A673 (cell line): Measurements from ENCODE around the gene KCNJ14. TPM values are rescaled to one million over a fixed set of nuclear protein-coding genes. Genes with fewer than 3 reads are reported as not detected.

ENCODE experiments used
- BruUV-seq: library from RNA; stranded (reverse); fragments of 400-500 nt; replicated peaks from 2 replicates; lab custom pipeline; 2021; lab: Mats Ljungman, UMichigan
- CTCF ChIA-PET: fragments of 300-600 bp; sonication (Branson Sonifier 250); formaldehyde crosslinking; loops from one replicate; lab custom pipeline; 2022; ENCODE audit warnings: antibody characterized with exemption; lab: Charles Lee
- POLR2A ChIA-PET: fragments of 300-600 bp; sonication (Branson Sonifier 250); formaldehyde crosslinking; loops from one replicate; lab custom pipeline; 2022; ENCODE audit warnings: antibody characterized with exemption; ENCODE audit not compliant: low non-redundant PET; lab: Charles Lee
- DNase-seq: peaks from one replicate; pipeline ENCODE4 v3.0.0-alpha.2; 2015; ENCODE audit warnings: low spot score
- H3K27ac ChIP-seq: fragments of 200-600 bp; sonication (generic); 2 replicates; pipeline ENCODE4 v1.5.1; 2016; ENCODE audit warnings: mixed run types, low read depth, mild to moderate bottlenecking, mixed read lengths, antibody characterized with exemption, low read length; ENCODE audit not compliant: poor library complexity, severe bottlenecking
- H3K27me3 ChIP-seq: fragments of 200-600 bp; sonication (generic); replicated peaks from 2 replicates; pipeline ENCODE4 v1.6.1; 2017; ENCODE audit warnings: mixed run types, low read depth, mild to moderate bottlenecking, mixed read lengths, antibody characterized with exemption, low read length; ENCODE audit not compliant: insufficient read depth, poor library complexity
- H3K36me3 ChIP-seq: fragments of 200-600 bp; sonication (generic); 2 replicates; pipeline ENCODE4 v1.6.1; 2016; ENCODE audit warnings: mixed run types, mild to moderate bottlenecking, mixed read lengths, antibody characterized with exemption, low read length; ENCODE audit not compliant: insufficient read depth, poor library complexity, severe bottlenecking
- H3K4me1 ChIP-seq: fragments of 200-600 bp; sonication (generic); 2 replicates; pipeline ENCODE4 v1.6.1; 2017; ENCODE audit warnings: mixed run types, mild to moderate bottlenecking, mixed read lengths, antibody characterized with exemption, low read length; ENCODE audit not compliant: insufficient read depth, poor library complexity, severe bottlenecking
- H3K4me3 ChIP-seq: fragments of 200-600 bp; sonication (generic); 2 replicates; pipeline ENCODE4 v1.5.1; 2016; ENCODE audit warnings: low read depth, mixed run types, mild to moderate bottlenecking, mixed read lengths, low read length; ENCODE audit not compliant: poor library complexity, severe bottlenecking
- H3K9me3 ChIP-seq: fragments of 200-600 bp; sonication (generic); 2 replicates; pipeline ENCODE4 v1.6.1; 2016; ENCODE audit warnings: mixed run types, low read depth, mild to moderate bottlenecking, mixed read lengths, antibody characterized with exemption, low read length; ENCODE audit not compliant: poor library complexity, severe bottlenecking
- EZH2 ChIP-seq: fragments of 200-600 bp; sonication (generic); IDR thresholded peaks from 2 replicates; pipeline ENCODE4 v1.6.1; 2017; ENCODE audit warnings: borderline replicate concordance, low read depth, mild to moderate bottlenecking, mixed read lengths, antibody characterized with exemption, low read length; ENCODE audit not compliant: poor library complexity, severe bottlenecking
- intact Hi-C: fragments of 100-400 bp; cut with micrococcal nuclease; formaldehyde crosslinking; loops from one replicate; pipeline ENCODE4 v1.10.0; 2022; ENCODE audit not compliant: unreplicated experiment
- total RNA-seq: library from RNA; stranded (reverse); gene quantifications from 2 replicates; pipeline ENCODE4 v1.2.3, GENCODE V29; 2021
- TF ChIP-seq, protein P1 (sequence below): fragments of 300-800, 200-600 bp; sonication (generic); conservative IDR thresholded peaks from 2 replicates; pipeline ENCODE4 v1.5.1; 2017; ENCODE audit warnings: low read depth, mild to moderate bottlenecking, antibody characterized with exemption, low read length, moderate library complexity, mixed read lengths

Gene KCNJ14
- total RNA-seq, 1 experiment from 2014 or later, result 6.5 TPM

DNA sequence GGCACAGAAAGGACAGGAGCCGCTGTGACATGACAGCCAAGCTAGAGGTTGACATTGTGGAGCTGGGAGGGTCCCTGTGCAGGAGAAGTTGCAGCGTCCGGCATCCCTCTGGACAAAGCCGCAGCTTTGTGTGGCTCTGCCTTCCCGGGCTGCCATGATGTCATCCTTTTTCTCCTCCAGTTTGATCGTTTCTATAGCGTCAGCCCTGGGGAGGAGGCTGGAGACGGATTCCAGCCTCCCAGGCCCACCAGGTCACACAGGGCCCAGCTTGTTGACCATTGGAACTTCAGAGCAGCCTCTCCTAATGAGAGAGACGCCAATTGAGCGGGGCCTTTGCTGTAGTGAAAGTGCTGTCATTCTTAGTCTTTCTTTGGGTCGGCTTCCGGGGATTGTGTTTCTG is 3.8 kb upstream of the KCNJ14 start:
- no peak for DNase-seq
- TF ChIP-seq, protein P1, sequence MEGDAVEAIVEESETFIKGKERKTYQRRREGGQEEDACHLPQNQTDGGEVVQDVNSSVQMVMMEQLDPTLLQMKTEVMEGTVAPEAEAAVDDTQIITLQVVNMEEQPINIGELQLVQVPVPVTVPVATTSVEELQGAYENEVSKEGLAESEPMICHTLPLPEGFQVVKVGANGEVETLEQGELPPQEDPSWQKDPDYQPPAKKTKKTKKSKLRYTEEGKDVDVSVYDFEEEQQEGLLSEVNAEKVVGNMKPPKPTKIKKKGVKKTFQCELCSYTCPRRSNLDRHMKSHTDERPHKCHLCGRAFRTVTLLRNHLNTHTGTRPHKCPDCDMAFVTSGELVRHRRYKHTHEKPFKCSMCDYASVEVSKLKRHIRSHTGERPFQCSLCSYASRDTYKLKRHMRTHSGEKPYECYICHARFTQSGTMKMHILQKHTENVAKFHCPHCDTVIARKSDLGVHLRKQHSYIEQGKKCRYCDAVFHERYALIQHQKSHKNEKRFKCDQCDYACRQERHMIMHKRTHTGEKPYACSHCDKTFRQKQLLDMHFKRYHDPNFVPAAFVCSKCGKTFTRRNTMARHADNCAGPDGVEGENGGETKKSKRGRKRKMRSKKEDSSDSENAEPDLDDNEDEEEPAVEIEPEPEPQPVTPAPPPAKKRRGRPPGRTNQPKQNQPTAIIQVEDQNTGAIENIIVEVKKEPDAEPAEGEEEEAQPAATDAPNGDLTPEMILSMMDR, result no peak
- Histone ChIP-seq H3K4me1 (no peaks in the 10 kb centered on the region), H3K9me3 (no peaks in the 10 kb centered on the region), H3K27ac (no peak overlapping the region), H3K4me3 (no peak overlapping the region), H3K27me3 (no peaks in the 10 kb centered on the region), H3K36me3 (peaks cover 81% of the 10 kb centered on the region)
- BruUV-seq, result no TSS peak
- CTCF ChIA-PET, result interaction anchor here (0.6 kb wide), 1 partner anchor 32 kb away, joined by 3 read pairs; no protein-coding TSS in a partner anchor
- POLR2A ChIA-PET, result no interaction called here
- intact Hi-C loops, result no loop called here

DNA sequence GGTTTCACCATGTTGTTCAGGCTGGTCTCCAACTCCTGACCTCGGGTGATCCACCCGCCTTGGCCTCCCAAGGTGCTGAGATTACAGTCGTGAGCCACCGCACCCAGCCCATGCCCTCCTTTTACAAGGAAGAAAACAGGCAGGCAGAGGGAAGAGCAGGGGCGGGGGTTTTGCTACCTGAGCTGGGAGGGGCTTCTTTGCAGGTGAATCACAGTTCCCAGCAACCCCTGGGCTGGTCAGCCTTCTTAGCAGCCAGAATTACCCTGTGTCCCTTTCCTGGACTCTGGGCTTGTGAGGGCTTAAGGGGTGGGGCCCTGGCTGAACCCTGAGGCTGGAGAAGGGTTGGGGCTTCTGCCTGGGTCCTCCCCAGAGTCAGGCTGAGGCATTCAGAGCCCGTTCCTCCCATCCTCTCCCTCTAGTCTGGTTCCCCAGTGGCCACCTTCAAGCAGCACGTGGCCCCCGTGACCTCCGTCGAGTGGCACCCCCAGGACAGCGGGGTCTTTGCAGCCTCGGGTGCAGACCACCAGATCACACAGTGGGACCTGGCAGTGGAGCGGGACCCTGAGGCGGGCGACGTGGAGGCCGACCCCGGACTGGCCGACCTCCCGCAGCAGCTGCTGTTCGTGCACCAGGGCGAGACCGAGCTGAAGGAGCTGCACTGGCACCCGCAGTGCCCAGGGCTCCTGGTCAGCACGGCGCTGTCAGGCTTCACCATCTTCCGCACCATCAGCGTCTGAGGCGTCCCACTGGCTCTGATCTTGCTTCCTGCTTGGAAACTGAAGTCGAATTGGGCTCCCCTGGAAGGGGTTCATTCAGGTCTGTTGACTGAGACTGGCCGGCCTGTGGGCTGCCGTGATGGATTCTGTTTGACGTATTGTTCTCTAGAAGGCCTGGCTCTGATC is 2.8 kb upstream of the KCNJ14 start:
- Histone ChIP-seq H3K4me3 (no peak overlapping the region), H3K9me3 (no peaks in the 10 kb centered on the region), H3K27ac (no peak overlapping the region), H3K4me1 (no peaks in the 10 kb centered on the region), H3K27me3 (no peaks in the 10 kb centered on the region), H3K36me3 (peaks cover 72% of the 10 kb centered on the region)
- POLR2A ChIA-PET, result no interaction called here
- TF ChIP-seq EZH2, result no peak
- TF ChIP-seq, protein P1, result no peak
- intact Hi-C loops, result no loop called here
- no TSS peak for BruUV-seq
- DNase-seq, result no peak
- CTCF ChIA-PET, result no interaction called here

DNA sequence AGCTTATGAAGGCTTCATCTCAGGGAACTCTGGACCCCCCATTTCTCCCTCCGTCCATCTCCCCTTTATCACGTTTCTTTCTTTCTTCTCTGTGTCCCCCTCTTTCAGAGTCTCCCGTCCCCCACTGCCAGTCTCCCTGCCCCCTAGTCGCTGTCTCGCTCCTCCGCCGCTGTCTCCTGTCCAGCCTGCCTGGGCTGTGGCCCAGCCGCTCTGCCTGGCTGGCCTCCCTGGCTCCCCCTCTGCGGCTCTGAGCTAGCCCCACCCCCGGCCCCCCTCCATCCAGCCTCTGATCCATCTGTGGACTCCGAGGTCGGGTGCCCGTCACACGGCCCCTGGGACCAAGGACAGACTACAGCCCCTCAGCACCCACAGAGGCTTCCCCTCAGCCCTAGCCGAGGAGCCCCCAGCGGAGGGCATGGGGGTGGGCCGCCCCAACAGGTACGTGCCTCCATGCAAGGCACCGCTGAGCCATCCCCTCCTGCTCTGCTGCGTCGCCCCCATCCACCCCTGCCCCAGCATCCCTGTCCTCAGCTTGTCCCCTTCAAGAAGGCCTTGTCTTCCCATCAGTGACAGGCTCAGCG is 1.1 kb upstream of the KCNJ14 start:
- no peak overlapping the region for H3K4me3 ChIP-seq
- no peaks in the 10 kb centered on the region for H3K4me1 ChIP-seq
- H3K36me3 ChIP-seq, result peaks cover 62% of the 10 kb centered on the region
- H3K27ac ChIP-seq, result no peak overlapping the region
- H3K9me3 ChIP-seq, result no peaks in the 10 kb centered on the region
- POLR2A ChIA-PET, result interaction anchor here (0.6 kb wide), 1 partner anchor 74 kb away, joined by 16 read pairs; no protein-coding TSS in a partner anchor
- TF ChIP-seq, protein P1, result no peak
- no peak for TF ChIP-seq EZH2
- no TSS peak for BruUV-seq
- no peak for DNase-seq
- CTCF ChIA-PET, result no interaction called here
- no peaks in the 10 kb centered on the region for H3K27me3 ChIP-seq
- intact Hi-C loops, result no loop called here
